Measurements from ENCODE around the gene LBHD2.

Gene LBHD2

GRCh38 chr14:103070263-103070885 is 13.6 kb upstream of the LBHD2 start:
- no peak for DNase-seq

GRCh38 chr14:103070971-103071542 is 13.0 kb upstream of the LBHD2 start:
- DNase-seq, result no peak

- no peak for DNase-seq
Measured at GRCh38 chr14:103071544-103072251, 12.3 kb upstream of the LBHD2 start.

- DNase-seq, result no peak
Measured at GRCh38 chr14:103072595-103073366, 11.2 kb upstream of the LBHD2 start.

GRCh38 chr14:103073367-103073875 is 10.6 kb upstream of the LBHD2 start:
- no peak for DNase-seq

- no peak for DNase-seq
Measured at GRCh38 chr14:103073876-103074728, 9.9 kb upstream of the LBHD2 start.

GRCh38 chr14:103074729-103075367 is 9.2 kb upstream of the LBHD2 start:
- DNase-seq, result no peak

GRCh38 chr14:103078420-103078749 is 5.6 kb upstream of the LBHD2 start:
- DNase-seq, result peak; percentile 81

GRCh38 chr14:103078860-103079587 is 5.0 kb upstream of the LBHD2 start:
- DNase-seq, result no peak

- DNase-seq, result no peak
Measured at GRCh38 chr14:103081951-103082350, 2.1 kb upstream of the LBHD2 start.

- no peak for DNase-seq
Measured at GRCh38 chr14:103085106-103086091, 1.4 kb downstream of the LBHD2 start.

- DNase-seq, result no peak
Measured at GRCh38 chr14:103086771-103087342, 2.8 kb downstream of the LBHD2 start.

- DNase-seq, result no peak
Measured at GRCh38 chr14:103087343-103087835, 3.4 kb downstream of the LBHD2 start.

GRCh38 chr14:103088921-103089320 is 4.9 kb downstream of the LBHD2 start:
- DNase-seq, result no peak

GRCh38 chr14:103089386-103090335 is 5.7 kb downstream of the LBHD2 start:
- no peak for DNase-seq

GRCh38 chr14:103090481-103091020 is 6.5 kb downstream of the LBHD2 start:
- DNase-seq, result no peak

- DNase-seq, result peak; percentile 72
Measured at GRCh38 chr14:103091041-103091882, 7.3 kb downstream of the LBHD2 start.

Measured in activated CD4-positive, alpha-beta T cell treated with anti-CD3 and anti-CD28 coated beads, Interleukin-2, Interleukin-6, amounts not matched to agents 100 ng/mL and 50 ng/mL, durations not matched to agents 16 hours and 8 hours (primary cell).